Natural killer cell (primary cell): ENCODE results near the gene HSBP1L1. TPM values are rescaled to one million over a fixed set of nuclear protein-coding genes. Genes with fewer than 3 reads are reported as not detected.
"Not testable (repeated sequence)": the region's sequence is repeated elsewhere in the genome, so short reads cannot be mapped to it uniquely, and the experiment has no call there.

Experiments used
- ATAC-seq, 3 donors: fragments of 150-1000 bp in 2 of 3; fragments of 200-7000 bp in 1 of 3; cut with Tn5 transposase; 1 replicate in 1 of 3; 2 replicates in 2 of 3; pipeline ENCODE4 v1.10.0; 2021; ENCODE audit warnings: mild to moderate bottlenecking in 2 of 3, moderate library complexity in 2 of 3
- DNase-seq, 2 donors: peaks; one replicate each; pipeline versions ENCODE4 v3.0.0 to v3.0.0-alpha.2; 2013 to 2021; ENCODE audit warnings: mixed read lengths in 1 of 2
- H3K27ac ChIP-seq: one replicate; pipeline ENCODE4 v1.5.1; 2013; ENCODE audit warnings: mild to moderate bottlenecking, low read length
- H3K27me3 ChIP-seq: one replicate; pipeline ENCODE4 v1.6.1; 2013; ENCODE audit warnings: low read length; ENCODE audit not compliant: control insufficient read depth, insufficient read depth
- H3K36me3 ChIP-seq: one replicate; pipeline ENCODE4 v1.6.1; 2013; ENCODE audit warnings: low read length; ENCODE audit not compliant: control insufficient read depth, insufficient read depth
- H3K4me1 ChIP-seq: one replicate; pipeline ENCODE4 v1.6.1; 2013; ENCODE audit warnings: low read length; ENCODE audit not compliant: control insufficient read depth, insufficient read depth
- H3K4me3 ChIP-seq: one replicate; pipeline ENCODE4 v1.5.1; 2013; ENCODE audit warnings: low read length
- H3K9me3 ChIP-seq: one replicate; pipeline ENCODE4 v1.6.1; 2013; ENCODE audit warnings: low read length; ENCODE audit not compliant: control insufficient read depth, insufficient read depth
- H3K27ac Mint-ChIP-seq, 2 donors: one replicate each; pipeline ENCODE4 v1.8.0; 2022; ENCODE audit warnings: mild to moderate bottlenecking in 2 of 2, mixed read lengths in 2 of 2, moderate library complexity in 1 of 2
- H3K27me3 Mint-ChIP-seq, 2 donors: one replicate each; pipeline ENCODE4 v1.8.0; 2022; ENCODE audit warnings: low read depth in 2 of 2, mixed read lengths in 2 of 2
- H3K36me3 Mint-ChIP-seq: one replicate; pipeline ENCODE4 v1.8.0; 2022; ENCODE audit warnings: mixed read lengths
- H3K4me1 Mint-ChIP-seq, 2 donors: one replicate each; pipeline ENCODE4 v1.8.0; 2022; ENCODE audit warnings: mixed read lengths in 2 of 2
- H3K4me3 Mint-ChIP-seq: one replicate; pipeline ENCODE4 v1.8.0; 2022; ENCODE audit warnings: mild to moderate bottlenecking, moderate library complexity, mixed read lengths
- H3K9me3 Mint-ChIP-seq, 2 donors: one replicate each; pipeline ENCODE4 v1.8.0; 2022; ENCODE audit warnings: mixed read lengths in 2 of 2
- WGBS: methylation state at CpG from one replicate; pipeline ENCODE4 v1.1.7; 2013; ENCODE audit warnings: missing lambda C conversion rate; ENCODE audit not compliant: insufficient coverage; 5-methylcytosine and 5-hydroxymethylcytosine counted together
- intact Hi-C: fragments of 100-400 bp; cut with micrococcal nuclease; formaldehyde crosslinking; loops from one replicate; pipeline ENCODE4 v1.14.2; 2022
- total RNA-seq, 4 donors: library from RNA; stranded (reverse); fragments of 120-200 nt in 1 of 4; gene quantifications; one replicate each; pipeline versions ENCODE4 v1.2.3 to v1.2.4, GENCODE V29; 2013 to 2022
- TF ChIP-seq, protein P1 (sequence below): fragments of 200-600 bp; IDR thresholded peaks from one replicate; pipeline ENCODE4 v1.8.0; 2022; ENCODE audit warnings: antibody characterized with exemption

Gene HSBP1L1
- total RNA-seq, 3 donors from 2014 or later (not counting 1 experiment from before 2014, with no cell fraction given): 11.7 to 16.1 (median 13.8) TPM

DNA sequence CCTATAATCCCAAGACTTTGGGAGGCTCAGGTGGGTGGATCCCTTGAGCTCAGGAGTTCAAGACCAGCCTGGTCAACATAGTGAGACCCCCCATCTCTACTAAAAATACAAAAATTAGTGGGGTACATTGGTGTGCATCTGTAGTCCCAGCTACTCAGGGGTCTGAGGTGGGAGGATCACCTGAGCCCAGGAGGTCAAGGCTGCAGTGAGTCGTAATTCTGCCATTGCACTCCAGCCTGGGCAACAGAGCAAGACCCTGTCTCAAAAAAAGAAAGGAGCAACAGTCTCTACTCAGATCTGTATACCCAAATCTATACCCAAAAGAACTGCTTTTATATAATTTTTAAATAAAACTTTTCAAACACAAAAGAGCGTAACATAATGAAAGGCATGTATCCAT is 5.5 kb upstream of the HSBP1L1 start:
- ATAC-seq (no peak), DNase-seq (no peak)
- Mint-ChIP-seq H3K4me3 (no peak overlapping the region), H3K27me3 (peaks cover 7 to 8% of the 10 kb centered on the region in 2 donors), H3K9me3 (no peaks in the 10 kb centered on the region), H3K27ac (no peak overlapping the region), H3K36me3 (no peaks in the 10 kb centered on the region), H3K4me1 (peaks cover 10 to 25% of the 10 kb centered on the region in 2 donors)
- WGBS: 100% methylated on average over 2 of the region's 2 CpGs
- TF ChIP-seq, protein P1, sequence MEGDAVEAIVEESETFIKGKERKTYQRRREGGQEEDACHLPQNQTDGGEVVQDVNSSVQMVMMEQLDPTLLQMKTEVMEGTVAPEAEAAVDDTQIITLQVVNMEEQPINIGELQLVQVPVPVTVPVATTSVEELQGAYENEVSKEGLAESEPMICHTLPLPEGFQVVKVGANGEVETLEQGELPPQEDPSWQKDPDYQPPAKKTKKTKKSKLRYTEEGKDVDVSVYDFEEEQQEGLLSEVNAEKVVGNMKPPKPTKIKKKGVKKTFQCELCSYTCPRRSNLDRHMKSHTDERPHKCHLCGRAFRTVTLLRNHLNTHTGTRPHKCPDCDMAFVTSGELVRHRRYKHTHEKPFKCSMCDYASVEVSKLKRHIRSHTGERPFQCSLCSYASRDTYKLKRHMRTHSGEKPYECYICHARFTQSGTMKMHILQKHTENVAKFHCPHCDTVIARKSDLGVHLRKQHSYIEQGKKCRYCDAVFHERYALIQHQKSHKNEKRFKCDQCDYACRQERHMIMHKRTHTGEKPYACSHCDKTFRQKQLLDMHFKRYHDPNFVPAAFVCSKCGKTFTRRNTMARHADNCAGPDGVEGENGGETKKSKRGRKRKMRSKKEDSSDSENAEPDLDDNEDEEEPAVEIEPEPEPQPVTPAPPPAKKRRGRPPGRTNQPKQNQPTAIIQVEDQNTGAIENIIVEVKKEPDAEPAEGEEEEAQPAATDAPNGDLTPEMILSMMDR: no peak
- Histone ChIP-seq H3K27ac (no peak overlapping the region), H3K4me1 (peaks cover 14% of the 10 kb centered on the region), H3K27me3 (no peaks in the 10 kb centered on the region), H3K36me3 (no peaks in the 10 kb centered on the region), H3K9me3 (no peaks in the 10 kb centered on the region), H3K4me3 (no peak overlapping the region)
- intact Hi-C loops: no loop called here

DNA sequence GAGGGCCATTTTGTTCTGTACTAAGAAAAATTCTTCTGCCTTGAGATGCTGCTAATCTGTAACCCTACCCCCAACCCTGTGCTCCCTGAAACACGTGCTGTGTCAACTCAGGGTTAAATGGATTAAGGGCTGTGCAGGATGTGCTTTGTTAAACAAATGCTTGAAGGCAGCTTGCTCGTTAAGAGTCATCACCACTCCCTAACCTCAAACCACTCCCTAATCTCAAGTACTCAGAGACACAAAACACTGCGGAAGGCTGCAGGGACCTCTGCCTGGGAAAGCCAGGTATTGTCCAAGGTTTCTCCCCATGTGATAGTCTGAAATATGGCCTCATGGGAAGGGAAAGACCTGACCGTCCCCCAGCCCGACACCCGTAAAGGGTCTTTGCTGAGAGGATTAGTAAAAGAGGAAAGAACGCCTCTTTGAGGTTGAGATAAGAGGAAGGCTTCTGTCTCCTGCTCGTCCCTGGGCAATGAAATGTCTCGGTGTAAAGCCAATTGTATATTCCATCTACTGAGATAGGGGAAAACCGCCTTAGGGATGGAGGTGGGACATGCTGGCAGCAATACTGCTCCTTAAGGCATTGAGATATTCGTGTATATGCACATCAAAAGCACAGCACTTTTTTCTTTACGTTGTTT is 4.2 kb upstream of the HSBP1L1 start:
- H3K27me3 ChIP-seq, H3K27me3 Mint-ChIP-seq, H3K36me3 ChIP-seq, intact Hi-C loops, H3K27ac Mint-ChIP-seq, ATAC-seq, H3K9me3 ChIP-seq, H3K4me3 Mint-ChIP-seq, H3K9me3 Mint-ChIP-seq, H3K27ac ChIP-seq, H3K36me3 Mint-ChIP-seq, H3K4me3 ChIP-seq: not testable (repeated sequence)
- WGBS: 31% methylated on average over 9 of the region's 12 CpGs
- peaks cover 24% of the 10 kb centered on the region for H3K4me1 ChIP-seq
- H3K4me1 Mint-ChIP-seq: peaks cover 10 to 27% of the 10 kb centered on the region in 2 donors
- peak in 1 of 2 donors; percentile 38 for DNase-seq

DNA sequence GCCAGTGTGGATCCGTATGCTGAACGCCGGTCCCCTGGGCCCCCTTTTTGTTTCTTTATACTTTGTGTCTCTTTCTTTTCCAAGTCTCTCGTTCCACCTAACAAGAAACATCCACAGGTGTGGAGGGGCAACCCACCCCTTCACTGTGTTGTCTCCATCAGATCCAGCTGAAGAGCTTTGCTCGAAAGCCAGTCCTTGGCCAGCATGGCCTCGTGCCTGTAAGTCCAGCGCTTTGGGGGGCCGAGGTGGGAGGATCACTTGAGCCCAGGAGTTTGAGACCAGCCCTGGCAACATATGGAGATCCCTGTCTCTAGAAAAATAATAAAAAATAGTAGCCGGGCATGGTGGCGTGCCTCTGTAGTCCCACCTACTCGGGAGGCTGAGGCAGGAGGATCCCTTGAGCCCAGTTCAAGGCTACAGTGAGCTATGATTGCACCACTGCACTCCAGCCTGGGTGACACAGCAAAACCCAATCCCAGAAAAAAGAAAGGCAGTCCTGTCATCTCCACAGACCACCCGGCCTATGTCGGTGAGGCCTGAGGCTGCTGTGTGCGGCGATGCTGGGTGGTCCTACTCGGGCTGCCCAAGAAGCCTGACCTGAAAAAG is 3.4 kb upstream of the HSBP1L1 start:
- no peak overlapping the region for H3K27ac Mint-ChIP-seq

More for the DNA sequence above, 3.4 kb upstream of the HSBP1L1 start:
- TF ChIP-seq, protein P1: no peak
- no peak for ATAC-seq
- H3K27me3 Mint-ChIP-seq: peaks cover 7 to 8% of the 10 kb centered on the region in 2 donors
- H3K9me3 ChIP-seq: no peaks in the 10 kb centered on the region
- intact Hi-C loops: no loop called here
- no peaks in the 10 kb centered on the region for H3K36me3 ChIP-seq
- H3K4me3 Mint-ChIP-seq: peak overlapping the region; percentile 49
- peaks cover 29% of the 10 kb centered on the region for H3K4me1 ChIP-seq
- 93% methylated on average over 16 of the region's 16 CpGs for WGBS
- DNase-seq: no peak
- H3K4me3 ChIP-seq: no peak overlapping the region
- no peak overlapping the region for H3K27ac ChIP-seq
- no peaks in the 10 kb centered on the region for H3K36me3 Mint-ChIP-seq
- peaks cover 10 to 32% of the 10 kb centered on the region in 2 donors for H3K4me1 Mint-ChIP-seq
- H3K9me3 Mint-ChIP-seq: no peaks in the 10 kb centered on the region
- H3K27me3 ChIP-seq: no peaks in the 10 kb centered on the region
